Subcutaneous preadipocyte (primary cell): ENCODE results near the gene IGF2. TPM values are rescaled to one million over a fixed set of nuclear protein-coding genes. Genes with fewer than 3 reads are reported as not detected.

Experiments
- small RNA-seq: library from RNA; depleted of rRNA; stranded (forward); fragments of <200 nt; gene quantifications from one replicate; pipeline ENCODE3, GENCODE V24; 2012
- total RNA-seq: library from RNA; depleted of rRNA; stranded (reverse); fragments of >200 nt; gene quantifications from 2 replicates; pipeline ENCODE4 v1.2.3, GENCODE V29; 2012

IGF2 gene
- 0.37 and 0.59 TPM in 2 replicates for total RNA-seq

GRCh38 chr11:2139123-2139521 lies at the start of gene IGF2:
TSS of gene IGF2 (minus strand) at chr11:2139389. CDS start at chr11:2135523, 3,866 bp downstream.

GRCh38 chr11:2171591-2172003 lies 32.4 kb upstream of the IGF2 start, which contains the start of gene TH:
TSS of gene TH (minus strand) at chr11:2171815. CDS start at chr11:2171786, 29 bp downstream.

GRCh38 chr11:2160736-2161259 lies 21.6 kb upstream of the IGF2 start, which contains the start of gene INS:
TSS of gene INS (minus strand) at chr11:2161209. CDS start at chr11:2160971, 238 bp downstream.

Small RNAs within 50 kb of the gene (small RNA-seq; reads per million reads assigned to genes)
- gene MIR4686, result not detected
- 11.6 reads per million, percentile 96 among the genes with 10 or more reads in this experiment for gene MIR483

Other genes starting within 250 kb of the IGF2 start
- not detected in 2 replicates for gene PRR33, start 247.5 kb downstream of the IGF2 start, total RNA-seq
- 0.37 TPM in 1 of 2 replicates, not detected in the other for gene TNNT3, start 219.7 kb downstream of the IGF2 start, total RNA-seq
- gene MRPL23, start 192.1 kb downstream of the IGF2 start, total RNA-seq, result 106 and 132 TPM in 2 replicates
- gene H19, start 141.5 kb downstream of the IGF2 start, total RNA-seq, result 3.1 and 40.4 TPM in 2 replicates
- gene INS, start 21.8 kb upstream of the IGF2 start, total RNA-seq, result not detected in 2 replicates
- gene TH, start 32.4 kb upstream of the IGF2 start, total RNA-seq, result not detected in 2 replicates
- not detected in 2 replicates for gene ASCL2, start 131.2 kb upstream of the IGF2 start, total RNA-seq
- gene C11orf21, start 162.5 kb upstream of the IGF2 start, total RNA-seq, result not detected in 2 replicates
- gene TSPAN32, start 162.6 kb upstream of the IGF2 start, total RNA-seq, result under 0.01 and 0.37 TPM in 2 replicates
- 251 and 263 TPM in 2 replicates for gene CD81, start 237.9 kb upstream of the IGF2 start, total RNA-seq